Measurements from ENCODE around the gene ELAVL1. TPM values are rescaled to one million over a fixed set of nuclear protein-coding genes. Genes with fewer than 3 reads are reported as not detected.
A peak's percentile ranks its signal among the peaks of the same experiment; 100 is the strongest.

ELAVL1 gene
- total RNA-seq, 1 donor from 2014 or later, result 17.5 TPM

GRCh38 chr19:8021374-8021773, 15.9 kb upstream of the ELAVL1 start:
- DNase-seq (ENCODE audit: low read depth in 2 of 2), result no peak

- no peak for DNase-seq (ENCODE audit: low read depth in 2 of 2)
These were observed 15.2 kb upstream of the ELAVL1 start for GRCh38 chr19:8020681-8021080.

GRCh38 chr19:8017808-8018207, 12.4 kb upstream of the ELAVL1 start:
- DNase-seq (ENCODE audit: low read depth in 2 of 2), result peak in 1 of 2 donors; percentile 73

GRCh38 chr19:8004723-8005513, 523 bp downstream of the ELAVL1 start:
- DNase-seq (ENCODE audit: low read depth in 2 of 2), result peak; percentile 22 to 51

GRCh38 chr19:8004001-8004400, 1.4 kb downstream of the ELAVL1 start:
- no peak for DNase-seq (ENCODE audit: low read depth in 2 of 2)

GRCh38 chr19:8001995-8002849, 3.2 kb downstream of the ELAVL1 start:
- peak; percentile 83 to 87 for DNase-seq (ENCODE audit: low read depth in 2 of 2)

- no peak for DNase-seq (ENCODE audit: low read depth in 2 of 2)
These were observed 3.8 kb downstream of the ELAVL1 start for GRCh38 chr19:8001651-8001994.

GRCh38 chr19:8000298-8001038, 5.0 kb downstream of the ELAVL1 start:
- DNase-seq (ENCODE audit: low read depth in 2 of 2), result no peak

GRCh38 chr19:7999376-7999775, 6.1 kb downstream of the ELAVL1 start:
- no peak for DNase-seq (ENCODE audit: low read depth in 2 of 2)

- DNase-seq (ENCODE audit: low read depth in 2 of 2), result no peak
These were observed 7.5 kb downstream of the ELAVL1 start for GRCh38 chr19:7997809-7998480.

GRCh38 chr19:7996883-7997282, 8.6 kb downstream of the ELAVL1 start:
- no peak for DNase-seq (ENCODE audit: low read depth in 2 of 2)

- DNase-seq (ENCODE audit: low read depth in 2 of 2), result no peak
These were observed 9.7 kb downstream of the ELAVL1 start for GRCh38 chr19:7995810-7996158.

- DNase-seq (ENCODE audit: low read depth in 2 of 2), result no peak
These were observed 10.3 kb downstream of the ELAVL1 start for GRCh38 chr19:7994928-7995809.

- DNase-seq (ENCODE audit: low read depth in 2 of 2), result no peak
These were observed 11.3 kb downstream of the ELAVL1 start for GRCh38 chr19:7994114-7994513.

- DNase-seq (ENCODE audit: low read depth in 2 of 2), result no peak
These were observed 11.9 kb downstream of the ELAVL1 start for GRCh38 chr19:7993560-7993959.

- DNase-seq (ENCODE audit: low read depth in 2 of 2), result no peak
These were observed 12.9 kb downstream of the ELAVL1 start for GRCh38 chr19:7992575-7992974.

GRCh38 chr19:7989071-7989575, 16.3 kb downstream of the ELAVL1 start:
- DNase-seq (ENCODE audit: low read depth in 2 of 2), result no peak

- DNase-seq (ENCODE audit: low read depth in 2 of 2), result no peak
These were observed 17.1 kb downstream of the ELAVL1 start for GRCh38 chr19:7988307-7988706.

GRCh38 chr19:7987114-7987768, 18.2 kb downstream of the ELAVL1 start:
- DNase-seq (ENCODE audit: low read depth in 2 of 2), result no peak

All from lung microvascular endothelial cell (primary cell).